OCI-LY3 (cell line): ENCODE measurements around the gene RAE1.

Experiments used
- CTCF ChIP-seq: fragments of 200-600, 300-600 bp; sonication (generic); IDR thresholded peaks from 2 replicates; pipeline ENCODE4 v1.5.1; 2014; ENCODE audit warnings: antibody characterized with exemption, low read length, low read depth
- EZH2phosphoT487 ChIP-seq: fragments of 200-600 bp; shearing (Covaris generic); IDR thresholded peaks from 2 replicates; pipeline ENCODE4 v1.6.1; 2018; ENCODE audit warnings: antibody characterized with exemption, mixed run types, low read depth

- TF ChIP-seq CTCF (no peak), EZH2phosphoT487 (no peak)
These were observed 58.8 kb downstream of the RAE1 start for GRCh38 chr20:57409672-57410397.
